ENCODE data around the gene SACM1L.
"Not testable (repeated sequence)": the region's sequence is repeated elsewhere in the genome, so short reads cannot be mapped to it uniquely, and the experiment has no call there.

The SACM1L gene

DNA sequence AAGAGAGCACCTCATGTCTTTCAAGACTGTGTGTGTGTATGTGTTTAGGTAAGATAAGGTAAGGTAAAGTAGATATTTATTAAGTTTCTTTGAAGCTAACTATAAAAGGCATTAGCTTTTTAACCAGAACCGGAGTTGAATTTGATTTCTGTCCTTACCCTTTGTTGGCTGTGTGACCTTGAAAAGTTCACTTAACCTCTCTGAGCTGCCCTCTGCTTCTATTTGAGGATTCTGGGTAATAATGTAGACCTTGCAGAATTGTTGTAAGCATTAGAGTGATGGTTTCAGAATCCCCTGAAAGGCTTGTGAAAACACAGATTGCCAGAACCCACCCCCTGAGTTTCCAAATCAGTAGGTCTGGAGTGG, 21.6 kb upstream of the SACM1L start:
- no peak for DNase-seq (ENCODE audit: low read depth in 3 of 3)

DNA sequence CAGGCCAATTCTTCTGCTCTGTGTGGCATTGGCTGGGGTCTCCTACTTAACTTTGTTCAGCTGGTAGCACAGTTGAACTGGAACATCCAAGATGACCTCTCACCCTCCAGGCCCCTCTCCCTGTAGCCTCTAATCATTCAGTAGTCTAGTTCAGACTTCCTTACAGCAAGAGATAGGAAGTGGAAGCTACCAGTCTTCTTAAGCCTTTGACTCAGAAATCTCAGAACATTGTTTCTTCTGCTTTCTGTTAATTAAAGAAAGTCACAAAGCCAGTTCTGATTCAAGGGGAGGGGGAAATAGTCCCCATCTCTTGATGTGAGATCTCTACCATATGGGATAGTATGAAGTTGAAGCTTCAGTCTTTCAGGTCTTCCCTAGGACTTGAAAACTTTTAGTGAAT, 18.8 kb upstream of the SACM1L start:
- no peak for DNase-seq (ENCODE audit: low read depth in 3 of 3)

DNA sequence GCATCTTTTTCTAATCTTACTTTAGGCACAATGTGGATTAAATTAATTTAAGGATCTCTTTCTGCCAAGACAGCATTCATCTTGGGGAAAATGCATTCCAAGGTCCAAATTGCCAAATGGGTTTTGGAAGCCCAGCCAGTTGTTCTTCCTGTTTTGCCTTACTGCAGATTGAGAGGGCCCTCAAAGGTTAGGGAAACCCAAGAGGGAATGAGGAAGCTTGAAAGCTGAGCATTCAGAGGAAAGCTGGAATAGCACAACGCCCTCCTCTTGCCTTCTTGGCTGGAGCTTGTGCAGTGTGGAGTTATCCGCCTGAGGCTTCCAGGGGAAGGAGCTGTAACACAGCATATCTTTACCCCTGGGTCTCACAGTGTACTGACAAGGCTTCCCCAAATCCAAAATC, 18.2 kb upstream of the SACM1L start:
- no peak for DNase-seq (ENCODE audit: low read depth in 3 of 3)

DNA sequence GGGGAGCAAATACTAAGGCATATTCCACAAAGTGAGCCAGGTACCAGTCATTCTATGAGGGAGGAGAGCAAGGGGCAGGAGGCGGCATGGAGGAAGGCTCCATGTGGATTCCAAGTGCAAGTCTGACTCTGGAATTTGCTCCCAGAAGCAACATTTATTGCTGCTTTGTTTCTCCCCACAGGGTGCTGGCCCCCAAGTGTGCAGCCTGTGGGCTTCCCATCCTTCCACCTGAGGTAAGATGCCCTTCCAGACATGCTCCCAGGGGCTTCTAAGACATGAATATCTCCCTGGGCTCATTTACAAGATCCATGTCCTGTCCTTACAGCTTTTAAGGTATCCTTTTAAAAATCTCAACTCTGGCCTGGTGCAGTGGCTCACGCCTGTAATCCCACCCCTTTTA, 15.9 kb upstream of the SACM1L start:
- DNase-seq (ENCODE audit: low read depth in 3 of 3) = no peak

DNA sequence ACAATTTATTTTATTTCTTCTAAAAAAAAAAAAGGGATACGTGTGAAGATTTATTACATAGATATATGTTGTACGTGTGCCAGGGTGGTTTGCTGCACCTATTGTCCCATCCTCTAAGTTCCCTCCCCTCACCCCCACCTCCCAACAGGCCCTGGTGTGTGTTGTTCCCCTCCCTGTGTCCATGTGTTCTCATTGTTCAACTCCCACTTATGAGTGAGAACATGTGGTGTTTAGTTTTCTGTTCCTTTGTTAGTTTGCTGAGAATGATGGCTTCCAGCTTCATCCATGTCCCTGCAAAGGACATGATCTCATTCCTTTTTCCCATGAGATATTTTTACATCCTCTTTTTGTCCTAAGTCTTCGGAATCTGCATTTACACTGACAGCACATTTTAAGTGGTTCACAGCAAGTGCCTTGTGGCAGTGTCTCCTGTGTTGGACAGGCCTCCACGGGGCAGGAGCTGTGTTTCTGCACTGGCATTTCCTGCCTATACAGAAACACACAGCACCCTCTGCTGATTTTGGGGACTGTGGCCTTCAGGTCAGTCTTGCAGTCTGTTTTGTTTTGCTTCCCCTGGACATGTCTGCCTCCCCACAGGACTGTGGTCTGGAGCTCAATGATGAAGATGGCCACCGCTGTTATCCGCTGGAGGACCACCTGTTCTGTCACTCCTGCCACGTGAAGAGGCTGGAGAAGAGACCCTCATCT, 12.7 kb upstream of the SACM1L start:
- DNase-seq (ENCODE audit: low read depth in 3 of 3) = no peak

DNA sequence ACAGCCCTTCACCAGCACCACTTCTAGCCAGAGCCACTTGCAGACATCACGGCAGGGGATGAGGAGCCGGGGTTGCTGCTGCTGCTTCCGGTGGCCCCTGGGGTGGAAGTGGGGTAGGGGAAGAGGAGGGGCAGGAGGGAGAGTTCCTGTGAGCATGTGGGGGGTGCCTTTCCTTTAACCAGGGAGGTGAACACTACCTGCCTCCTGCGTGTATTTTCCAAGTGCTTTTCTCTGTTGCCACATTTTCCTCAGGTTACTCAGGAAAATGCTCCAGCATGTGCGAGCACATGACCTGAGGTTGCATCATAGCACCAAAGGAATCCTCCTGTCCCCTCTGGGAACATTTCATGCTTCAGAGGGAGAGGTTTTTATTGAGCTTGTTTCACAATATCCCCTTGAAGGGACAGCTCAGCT, 12.2 kb upstream of the SACM1L start:
- DNase-seq (ENCODE audit: low read depth in 3 of 3) = peak; percentile 14 to 31 (median 28)

DNA sequence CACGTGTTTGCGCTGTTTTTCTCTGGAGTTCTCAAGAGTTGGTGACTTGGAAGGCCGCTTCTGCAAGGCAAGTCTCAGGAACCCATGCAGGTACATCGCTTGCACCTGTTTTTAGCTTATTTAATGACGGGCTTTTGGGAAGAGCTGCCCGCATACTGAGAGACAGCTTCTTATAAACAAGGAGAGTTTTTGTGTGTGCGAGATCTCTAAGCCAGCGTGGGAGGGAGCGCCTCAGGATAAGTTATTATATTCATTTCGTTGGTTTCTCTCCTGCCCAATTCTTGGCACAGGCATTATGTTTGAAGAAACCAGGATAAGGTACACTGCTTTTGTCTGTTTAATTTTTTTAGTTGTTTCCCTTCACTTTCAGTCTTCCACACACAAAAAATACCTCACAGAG, 11.4 kb upstream of the SACM1L start:
- no peak for DNase-seq (ENCODE audit: low read depth in 3 of 3)

DNA sequence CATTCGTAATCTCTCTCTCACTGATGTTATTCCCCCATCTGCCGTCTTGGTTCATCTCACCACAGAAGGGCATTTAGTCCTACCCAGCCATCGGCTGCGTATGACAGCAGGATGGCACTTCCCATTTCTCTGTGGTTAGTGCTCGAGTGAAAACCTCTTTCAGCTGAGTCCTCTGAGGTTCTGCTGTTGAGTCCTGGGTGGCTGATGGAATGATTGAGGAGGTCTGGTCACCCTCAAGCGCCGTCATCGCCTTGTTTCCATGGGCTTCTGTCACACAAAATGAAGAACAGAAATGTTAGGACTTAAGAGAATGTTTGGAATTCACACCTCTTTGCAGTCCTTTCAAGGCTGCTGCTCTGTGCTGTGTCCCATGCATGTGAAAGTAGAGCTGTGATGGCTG, 9.4 kb upstream of the SACM1L start:
- DNase-seq (ENCODE audit: low read depth in 3 of 3) = no peak

DNA sequence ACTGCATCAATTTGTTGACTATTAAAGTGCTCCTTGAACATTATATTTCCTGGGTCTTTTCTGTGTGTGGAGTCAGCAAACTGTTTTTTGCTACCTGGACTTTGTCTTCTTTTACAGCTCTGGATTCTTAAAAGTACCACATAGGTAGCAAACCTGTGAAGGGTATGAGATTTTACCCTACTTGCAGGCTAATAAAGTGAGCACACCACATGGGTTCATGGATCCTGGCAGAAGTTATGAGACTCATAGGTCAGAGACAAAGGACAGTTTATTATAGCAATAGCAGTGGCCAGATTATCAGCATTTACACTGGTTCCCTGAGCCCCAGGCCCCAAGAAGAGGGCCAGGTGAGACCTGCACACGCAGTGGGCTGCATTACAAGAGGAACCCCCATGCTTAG, 8.0 kb upstream of the SACM1L start:
- no peak for DNase-seq (ENCODE audit: low read depth in 3 of 3)

DNA sequence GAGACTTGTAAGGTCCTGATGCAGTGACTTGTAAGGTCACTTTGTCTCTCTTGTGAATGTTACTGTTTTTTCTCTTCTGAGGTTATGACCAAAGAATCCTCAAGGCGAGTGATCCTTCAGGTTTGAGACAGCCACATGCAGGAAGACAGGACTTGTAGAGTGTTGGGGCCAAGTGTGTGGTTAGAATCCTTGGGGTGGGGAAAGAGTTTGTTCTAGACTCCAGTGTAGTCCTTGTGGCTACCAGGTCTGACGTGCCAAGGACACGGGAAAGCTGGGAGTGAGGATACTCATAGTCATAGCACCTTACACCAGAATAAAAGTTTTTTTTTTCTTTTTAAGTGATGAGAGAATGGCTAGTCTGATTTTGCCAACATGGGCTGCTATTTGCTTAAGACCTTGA, 7.3 kb upstream of the SACM1L start:
- no peak for DNase-seq (ENCODE audit: low read depth in 3 of 3)

DNA sequence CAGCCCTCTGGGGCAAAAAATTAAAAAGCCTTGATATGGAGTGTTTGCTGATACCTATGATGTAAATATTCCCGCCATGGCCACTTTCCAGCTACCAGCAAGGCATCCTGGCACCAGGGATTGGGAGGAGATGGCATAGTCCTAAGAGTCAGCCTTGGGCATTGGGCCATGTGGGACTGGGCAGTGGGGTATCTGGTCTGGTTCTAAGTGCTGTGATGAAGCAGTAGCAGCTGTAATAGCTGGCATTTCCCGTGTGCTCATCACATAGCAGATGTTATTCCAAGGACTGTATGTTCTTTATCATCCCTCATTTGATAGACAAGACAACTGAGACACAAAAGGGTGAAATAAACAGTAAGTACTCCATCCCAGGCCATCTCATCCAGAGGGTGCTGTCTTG, 6.9 kb upstream of the SACM1L start:
- no peak for DNase-seq (ENCODE audit: low read depth in 3 of 3)

DNA sequence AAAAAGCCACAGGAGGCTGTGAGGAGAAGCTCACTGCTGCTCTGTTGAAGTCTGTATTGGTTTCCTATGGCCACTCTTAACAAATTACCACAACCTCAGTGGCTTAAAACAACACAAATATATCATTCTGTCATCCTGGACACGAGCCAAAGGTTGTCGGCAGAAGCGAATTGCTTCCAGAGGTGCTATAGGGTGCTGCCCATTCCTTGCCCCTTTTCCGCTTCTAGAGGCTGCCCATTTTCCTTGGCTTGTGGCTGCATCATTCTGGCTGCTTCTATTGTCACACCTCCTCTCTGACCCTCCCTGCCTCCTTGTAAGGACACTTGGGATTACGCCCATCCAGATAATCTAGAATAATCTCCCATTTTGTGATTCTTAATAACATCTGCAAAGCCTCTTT, 6.4 kb upstream of the SACM1L start:
- no peak for DNase-seq (ENCODE audit: low read depth in 3 of 3)

DNA sequence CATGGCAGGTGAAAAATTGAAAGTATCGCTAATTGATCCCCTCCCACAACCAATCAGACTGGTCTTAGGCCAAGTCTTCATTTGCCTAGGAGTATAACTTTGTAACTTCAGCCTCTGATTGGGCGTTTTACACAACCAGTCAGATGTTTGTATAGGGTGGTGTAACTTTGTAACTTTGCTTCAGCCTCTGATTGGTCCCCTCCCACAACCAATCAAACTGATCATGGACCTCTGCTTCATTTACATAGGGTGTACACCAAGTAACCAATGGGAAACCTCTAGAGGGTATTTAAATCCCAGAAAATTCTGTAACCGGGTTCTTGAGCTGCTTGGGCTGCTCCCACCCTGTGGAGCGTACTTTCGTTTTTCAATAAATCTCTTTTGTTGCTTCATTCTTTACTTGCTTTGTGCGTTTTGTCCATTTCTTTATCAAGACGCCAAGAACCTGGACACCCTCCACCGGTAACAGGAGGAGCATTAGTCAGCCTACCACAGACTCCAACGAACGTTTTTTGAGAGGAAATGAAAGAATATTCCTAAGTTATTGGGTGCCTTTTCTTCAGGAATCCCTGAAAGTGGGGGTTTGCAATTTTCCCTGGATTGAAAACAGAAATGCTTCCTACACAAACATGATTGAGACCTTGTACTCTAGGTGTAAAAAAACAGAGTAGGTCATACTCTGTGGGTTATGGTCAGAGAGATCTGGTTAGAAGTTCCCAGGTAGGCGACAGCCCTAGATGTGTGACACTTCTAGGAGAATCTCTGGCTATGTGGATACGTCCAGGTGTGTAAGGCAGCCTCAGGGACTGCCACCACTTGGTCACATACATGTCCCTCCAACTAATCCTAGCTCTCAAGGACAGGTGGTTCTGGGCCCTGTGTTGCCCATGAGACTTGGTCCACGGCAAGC, 5.5 kb upstream of the SACM1L start:
- no peak for DNase-seq (ENCODE audit: low read depth in 3 of 3)

DNA sequence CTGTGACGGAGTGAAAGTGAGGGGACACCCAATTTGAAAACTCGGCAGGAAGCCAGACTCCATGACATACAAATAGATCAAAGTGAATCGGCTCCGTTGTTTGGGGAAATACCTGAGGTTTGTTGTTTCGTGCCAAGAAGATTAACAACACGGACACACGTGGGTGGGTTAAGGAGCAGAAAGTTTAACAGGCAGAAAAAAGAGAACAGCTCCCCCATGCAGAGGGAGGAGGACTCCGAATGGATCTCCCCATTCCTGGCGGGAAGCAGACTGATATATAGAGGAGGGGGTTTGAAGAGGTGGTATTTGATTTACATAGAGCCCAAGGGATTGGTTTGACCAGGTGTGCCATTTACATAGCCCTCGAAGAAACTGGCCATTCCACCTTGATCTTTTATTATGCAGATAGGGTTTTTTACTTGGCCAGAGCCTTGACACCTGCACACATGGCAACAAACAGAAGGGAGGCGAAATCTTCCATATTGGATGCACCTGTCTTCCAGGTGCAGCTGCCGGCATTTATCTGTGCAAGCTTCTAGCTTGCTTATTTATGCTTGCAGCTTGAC, 4.8 kb upstream of the SACM1L start:
- no peak for DNase-seq (ENCODE audit: low read depth in 3 of 3)

DNA sequence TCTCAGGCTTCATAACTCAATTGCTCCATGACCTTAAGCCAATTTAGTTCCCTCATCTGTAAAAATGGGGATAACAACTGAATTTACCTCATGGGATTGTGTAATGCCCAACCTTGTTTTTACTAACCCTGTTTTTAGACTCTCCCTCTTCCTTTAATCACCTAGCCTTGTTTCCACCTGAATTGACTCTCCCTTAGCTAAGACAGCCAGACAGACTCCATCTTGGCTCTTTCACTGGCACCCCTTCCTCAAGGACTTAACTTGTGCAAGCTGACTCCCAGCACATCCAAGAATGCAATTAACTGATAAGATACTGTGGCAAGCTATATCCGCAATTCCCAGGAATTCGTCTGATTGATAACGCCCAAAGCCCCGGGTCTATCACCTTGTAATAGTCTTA, 3.5 kb upstream of the SACM1L start:
- not testable (repeated sequence) for DNase-seq (ENCODE audit: low read depth in 3 of 3)

DNA sequence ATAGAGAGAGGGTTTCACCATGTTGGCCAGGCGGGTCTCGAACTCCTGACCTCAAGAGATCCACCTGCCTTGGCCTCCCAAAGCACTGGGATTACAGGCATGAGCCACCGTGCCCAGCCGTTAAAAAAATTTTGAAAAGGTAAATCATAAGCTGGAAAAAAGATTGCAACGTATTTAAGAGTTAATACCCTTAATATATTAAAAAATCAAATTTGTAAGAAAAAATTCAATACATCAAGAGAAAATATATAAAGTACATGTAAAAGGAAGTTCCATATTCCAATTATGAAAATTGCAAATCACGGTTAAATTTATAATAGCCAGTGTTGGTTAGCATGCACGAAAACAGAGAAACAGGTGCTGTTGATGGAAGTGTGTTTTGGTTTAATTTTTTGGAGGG, 2.3 kb upstream of the SACM1L start:
- DNase-seq (ENCODE audit: low read depth in 3 of 3) = no peak

DNA sequence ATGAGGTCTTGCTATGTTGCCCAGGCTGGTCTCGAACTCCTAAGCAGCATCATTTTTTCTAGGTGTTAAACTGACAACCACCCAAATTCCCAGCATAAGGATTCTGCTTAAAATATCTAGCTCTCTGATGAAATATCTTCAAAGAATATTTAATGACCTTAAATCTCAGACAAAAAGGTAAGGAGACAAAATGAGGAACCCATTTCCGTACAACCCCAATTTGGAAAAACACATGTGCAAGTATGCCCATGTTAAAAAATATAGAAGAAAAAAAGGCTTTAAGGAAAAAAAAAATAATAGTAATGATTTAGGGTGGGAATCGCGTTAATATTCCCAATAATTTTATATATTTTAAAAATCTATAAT, 1.4 kb upstream of the SACM1L start:
- DNase-seq (ENCODE audit: low read depth in 3 of 3) = no peak

DNA sequence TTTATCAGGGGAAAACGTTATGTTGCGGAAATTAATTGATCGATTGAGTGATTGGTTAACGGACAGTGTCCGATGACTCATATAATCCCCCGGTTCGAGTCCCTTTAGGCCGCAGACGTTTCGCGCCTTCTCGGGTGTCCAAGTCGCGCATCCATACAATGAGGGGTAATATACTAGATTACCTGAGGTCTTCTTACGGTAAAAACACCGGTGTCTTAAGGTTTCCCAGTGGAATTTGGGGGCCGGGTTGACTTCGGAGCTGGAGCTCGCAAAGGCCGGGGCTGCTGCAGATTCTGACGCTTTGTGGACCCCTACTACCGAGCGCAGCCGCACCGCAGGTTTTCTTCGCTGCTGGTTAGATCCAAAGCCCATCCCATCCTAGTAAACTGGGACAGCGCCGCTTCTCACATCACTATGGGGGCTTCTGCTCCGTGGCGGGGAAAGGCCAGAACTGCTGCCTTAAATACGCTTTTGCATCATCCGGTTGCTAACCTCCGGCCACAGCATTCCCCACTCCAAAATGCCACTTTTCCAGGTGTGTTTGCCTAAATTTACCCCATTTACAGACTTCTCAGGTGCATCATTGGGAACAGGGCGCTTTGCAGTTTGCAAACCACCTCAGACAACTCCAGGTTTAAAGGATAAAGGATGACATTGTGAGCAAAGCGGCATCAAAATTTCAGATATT, 858 bp upstream of the SACM1L start:
- DNase-seq (ENCODE audit: low read depth in 3 of 3) = peak in 1 of 3 experiments; percentile 12

DNA sequence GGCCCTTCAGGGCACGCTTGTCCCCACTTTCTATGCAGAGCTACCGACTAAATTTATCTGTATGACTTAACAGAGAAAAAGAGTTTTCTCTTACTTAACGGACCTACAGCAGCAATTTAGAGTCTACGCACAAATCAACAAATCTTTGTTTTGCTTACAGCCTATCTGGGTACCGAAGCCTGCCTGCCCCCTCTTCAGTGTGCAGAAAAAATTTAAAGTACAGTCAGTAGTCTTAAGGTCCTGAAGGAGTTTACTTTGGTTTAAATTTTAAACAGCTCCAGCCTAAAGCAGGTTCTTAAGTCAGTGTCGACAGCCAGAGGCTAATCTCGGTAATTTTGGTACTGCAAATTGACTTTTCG, 570 bp downstream of the SACM1L start:
- DNase-seq (ENCODE audit: low read depth in 3 of 3) = no peak

DNA sequence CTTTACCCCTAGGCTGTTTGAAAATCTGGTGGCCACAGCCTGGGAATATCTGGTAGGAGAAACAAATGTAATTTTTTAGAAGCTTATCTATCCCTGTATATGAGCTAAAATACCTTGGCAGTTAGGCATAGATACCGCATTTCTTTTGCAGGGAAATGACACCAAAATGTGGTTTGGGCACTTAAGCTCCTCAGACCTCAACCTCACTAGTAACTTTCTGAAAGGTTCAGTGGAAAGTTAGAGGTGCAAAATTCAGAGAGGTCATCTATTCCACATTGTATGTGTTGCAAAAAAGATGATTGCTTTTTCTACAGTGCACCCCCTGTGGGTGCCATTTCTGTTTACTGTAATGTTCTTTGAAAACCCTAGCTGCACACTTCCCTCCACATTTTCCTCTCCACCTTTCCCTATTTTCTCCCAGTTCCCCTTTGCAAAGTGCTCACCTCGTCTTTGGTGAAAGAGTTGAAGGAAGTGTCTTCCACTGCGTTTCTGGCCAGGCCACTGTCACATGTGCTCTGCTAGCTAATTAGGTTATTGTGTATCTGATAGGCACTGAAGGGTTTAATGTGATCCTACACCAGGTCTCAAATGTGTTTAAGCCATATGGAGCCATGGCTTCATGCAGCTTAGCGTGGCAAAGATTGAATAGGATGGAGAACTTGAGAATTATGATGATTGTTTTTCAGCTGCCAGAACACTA, 1.3 kb downstream of the SACM1L start:
- no peak for DNase-seq (ENCODE audit: low read depth in 3 of 3)

DNA sequence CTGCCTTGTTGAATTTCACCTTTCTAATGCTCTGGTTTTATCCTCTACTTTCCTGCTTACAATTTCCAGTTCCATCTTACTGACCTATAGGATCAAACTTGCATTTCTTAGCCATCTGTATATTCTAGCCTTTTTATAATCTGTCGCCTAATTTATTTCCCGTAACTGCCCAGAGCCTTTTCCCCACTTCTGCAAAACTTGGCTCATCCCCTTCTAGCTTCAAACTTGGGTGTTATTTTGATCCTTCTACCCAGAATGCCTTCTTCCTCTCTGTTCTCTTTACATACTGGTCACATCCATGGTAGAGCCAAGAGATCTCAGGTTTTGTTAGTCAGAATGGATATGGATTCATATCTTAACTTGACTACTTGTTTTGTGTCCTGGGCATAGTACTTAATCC, 2.6 kb downstream of the SACM1L start:
- no peak for DNase-seq (ENCODE audit: low read depth in 3 of 3)

DNA sequence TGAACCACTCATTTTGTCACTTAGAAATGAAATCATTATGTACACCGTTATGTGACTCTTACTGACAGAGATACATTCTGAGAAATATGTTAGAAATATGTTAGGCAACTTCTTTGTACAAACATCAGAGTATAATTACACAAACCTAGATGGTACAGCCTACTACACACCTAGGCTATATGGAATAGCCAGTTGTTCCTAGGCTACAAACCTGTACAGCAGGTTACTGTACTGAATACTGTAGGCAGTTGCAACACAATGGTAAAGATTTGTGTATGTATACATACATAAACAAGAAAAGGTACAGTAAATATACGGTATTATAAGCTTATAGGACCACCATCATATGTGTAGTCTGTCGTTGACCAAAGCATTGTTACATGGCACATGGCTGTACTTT, 3.7 kb downstream of the SACM1L start:
- no peak for DNase-seq (ENCODE audit: low read depth in 3 of 3)
